ENCODE results near the gene NUDT3.
A peak's percentile ranks its signal among the peaks of the same experiment; 100 is the strongest.

Gene NUDT3

DNA sequence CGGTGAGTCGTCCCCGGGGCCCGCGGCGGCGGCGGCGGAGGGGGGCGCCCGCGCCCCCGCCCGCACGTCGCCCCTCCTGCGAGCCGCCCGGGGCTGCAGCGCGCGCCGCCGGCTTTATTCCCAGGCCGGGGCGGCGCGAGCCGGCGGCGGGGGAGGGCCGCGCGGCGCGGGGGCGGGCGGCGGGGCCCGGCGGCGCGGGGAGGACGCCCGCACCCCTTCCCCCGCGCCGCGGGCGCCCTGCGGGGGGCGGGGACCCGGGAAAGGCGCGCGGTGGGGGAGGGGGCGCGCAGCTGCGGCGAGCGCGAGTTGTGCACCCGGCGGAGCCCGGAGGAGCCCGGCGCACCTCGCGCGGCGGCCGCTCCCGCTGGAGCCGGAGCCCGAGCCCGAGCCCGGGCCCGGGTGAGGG is 155.2 kb downstream of the NUDT3 start:
- no peak for DNase-seq

DNA sequence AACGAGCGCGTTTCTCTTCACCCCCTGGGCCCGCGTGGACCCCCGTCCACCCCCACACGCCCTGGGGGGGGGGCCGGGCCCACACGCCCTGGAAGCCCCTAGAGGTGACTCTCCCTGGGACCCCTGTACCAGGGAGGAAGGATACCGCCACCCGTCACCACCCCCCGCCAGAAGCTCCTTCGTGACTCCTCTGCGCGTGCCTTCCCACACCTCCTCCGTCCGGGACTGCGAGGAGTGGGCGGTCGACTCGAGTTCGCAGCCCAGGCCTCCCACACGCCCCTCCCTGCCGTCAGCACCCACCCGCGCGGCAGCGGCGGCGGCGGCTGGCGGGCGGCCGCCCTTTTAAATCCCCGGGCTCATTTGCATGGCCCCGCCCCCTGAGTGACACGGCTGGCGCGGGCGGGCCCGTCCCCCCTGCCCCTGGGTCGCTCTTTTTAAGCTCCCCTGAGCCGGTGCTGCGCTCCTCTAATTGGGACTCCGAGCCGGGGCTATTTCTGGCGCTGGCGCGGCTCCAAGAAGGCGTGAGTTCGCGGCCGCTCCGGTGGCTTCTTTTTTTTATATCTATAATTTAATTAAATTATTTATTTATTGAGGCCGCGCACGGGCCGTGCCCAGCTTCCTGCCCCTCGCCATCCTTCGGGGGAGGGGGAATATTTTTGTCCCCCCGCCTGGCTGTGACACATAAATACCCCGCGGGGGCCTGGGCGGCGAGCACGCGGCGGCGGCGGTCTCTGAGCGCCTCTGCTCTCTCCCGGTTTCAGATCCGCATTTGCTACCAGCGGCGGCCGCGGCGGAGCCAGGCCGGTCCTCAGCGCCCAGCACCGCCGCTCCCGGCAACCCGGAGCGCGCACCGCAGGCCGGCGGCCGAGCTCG is 155.8 kb downstream of the NUDT3 start, which contains the start of gene HMGA1:
Gene HMGA1 (plus strand): TSS at position 431 of the 873 bp plus-strand sequence. CDS start 3,908 bp downstream, outside the sequence.
- peak; percentile 83 for DNase-seq

DNA sequence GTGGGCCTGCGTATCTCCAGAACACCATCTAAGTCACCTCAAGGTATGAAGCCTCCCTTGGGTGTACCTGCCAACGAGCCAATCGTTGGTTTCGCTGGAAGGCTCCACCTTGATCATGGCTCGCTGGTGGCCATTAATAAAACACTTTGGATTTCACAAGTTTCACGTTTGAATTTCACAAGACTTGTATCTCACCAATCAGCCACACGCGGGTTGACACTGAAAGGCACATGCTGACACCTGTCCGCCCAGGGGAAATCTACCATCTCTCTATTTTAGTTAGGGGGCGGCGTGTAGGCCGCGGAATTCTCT is 156.4 kb downstream of the NUDT3 start:
- DNase-seq = no peak

DNA sequence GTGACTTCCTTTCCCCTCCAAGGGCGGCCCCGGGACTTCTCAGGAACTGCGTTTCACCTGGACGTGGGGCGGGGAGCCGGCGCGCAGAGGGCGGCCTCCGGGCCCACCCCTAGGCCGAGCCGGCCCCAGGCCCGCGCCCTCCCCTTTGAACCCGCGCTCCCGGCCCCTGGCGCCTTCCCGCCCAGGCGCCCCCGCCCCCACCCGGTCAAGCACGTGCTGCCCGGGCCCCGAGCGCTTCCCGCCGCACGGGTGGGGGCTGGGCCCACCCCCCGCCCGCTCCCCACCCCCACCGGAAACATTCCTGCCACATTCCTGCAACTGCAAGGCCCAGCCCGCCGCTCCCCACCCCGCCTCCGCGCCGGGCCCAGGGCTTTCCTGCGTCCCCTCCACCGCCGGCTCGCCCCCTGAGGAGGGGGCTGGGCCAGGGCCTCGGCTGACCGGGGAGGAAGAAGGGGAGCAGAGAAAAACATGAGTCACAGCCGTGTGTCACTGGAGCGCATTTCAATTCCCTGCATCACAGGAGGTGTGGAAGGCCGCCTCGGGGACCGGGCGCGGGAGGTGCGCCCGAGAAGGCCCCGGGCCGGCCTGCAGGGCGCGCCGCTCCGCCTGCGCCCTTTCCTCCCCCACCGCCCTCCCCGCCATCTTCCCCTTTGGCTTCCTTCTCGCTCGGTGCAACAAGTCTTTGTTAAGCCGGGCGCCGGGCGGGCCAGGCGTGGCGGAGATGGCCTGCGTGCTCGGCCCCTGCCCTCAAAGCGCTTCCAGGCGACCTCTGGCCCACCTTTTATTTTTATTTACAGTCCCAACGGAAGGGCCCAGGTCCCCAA is 156.9 kb downstream of the NUDT3 start:
- peak; percentile 66 for DNase-seq

DNA sequence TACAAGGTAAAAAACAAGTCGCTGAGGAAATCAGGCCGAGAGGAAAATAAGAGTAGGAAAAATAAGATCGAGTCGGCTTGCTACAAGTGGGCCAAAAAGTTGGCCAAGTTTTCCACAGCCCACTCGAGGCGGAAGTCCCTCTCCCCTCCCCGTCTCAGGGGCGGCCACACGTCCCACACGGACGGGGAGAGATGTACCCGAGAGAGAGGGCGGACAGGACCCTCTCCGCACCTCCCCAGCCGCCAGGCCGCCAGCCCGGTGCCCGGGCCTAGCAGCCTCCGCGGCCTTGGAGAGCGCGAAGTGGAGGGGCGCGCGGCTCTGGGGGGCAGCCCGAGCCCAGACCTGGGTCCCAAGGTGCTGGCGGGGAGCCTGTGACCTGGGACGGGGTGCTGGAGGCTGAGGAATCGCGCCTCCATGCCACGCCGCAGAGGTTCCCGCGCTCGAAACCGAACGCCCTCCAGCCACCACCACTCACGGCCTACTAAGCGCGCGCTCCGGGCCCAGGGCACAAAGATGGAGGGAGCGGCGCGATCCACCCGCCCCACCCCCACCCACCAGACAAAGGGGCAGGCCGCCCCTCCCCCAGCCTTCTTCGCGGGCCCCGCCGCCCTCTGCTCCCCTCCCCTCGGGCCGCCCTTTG is 157.7 kb downstream of the NUDT3 start:
- DNase-seq = peak; percentile 36

DNA sequence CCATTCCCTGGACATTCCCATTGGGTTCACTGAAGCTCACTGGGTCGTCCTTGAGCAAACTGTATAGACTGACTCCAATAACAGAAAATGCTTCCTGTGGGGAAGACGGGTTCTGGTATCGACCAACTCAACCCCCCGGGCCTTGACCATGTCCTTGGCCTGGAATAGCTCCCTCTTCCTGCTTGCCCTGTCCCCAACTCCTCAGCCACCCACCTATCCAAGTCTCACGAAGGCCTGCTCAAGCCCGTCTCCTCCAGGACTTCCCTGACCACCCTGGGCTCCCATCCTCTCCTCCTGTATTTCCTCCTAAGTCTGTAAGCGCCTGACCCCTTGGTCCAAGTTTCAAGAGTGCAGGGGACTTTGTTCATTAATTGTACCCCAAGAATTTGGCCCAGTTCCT is 158.6 kb downstream of the NUDT3 start:
- DNase-seq = no peak

DNA sequence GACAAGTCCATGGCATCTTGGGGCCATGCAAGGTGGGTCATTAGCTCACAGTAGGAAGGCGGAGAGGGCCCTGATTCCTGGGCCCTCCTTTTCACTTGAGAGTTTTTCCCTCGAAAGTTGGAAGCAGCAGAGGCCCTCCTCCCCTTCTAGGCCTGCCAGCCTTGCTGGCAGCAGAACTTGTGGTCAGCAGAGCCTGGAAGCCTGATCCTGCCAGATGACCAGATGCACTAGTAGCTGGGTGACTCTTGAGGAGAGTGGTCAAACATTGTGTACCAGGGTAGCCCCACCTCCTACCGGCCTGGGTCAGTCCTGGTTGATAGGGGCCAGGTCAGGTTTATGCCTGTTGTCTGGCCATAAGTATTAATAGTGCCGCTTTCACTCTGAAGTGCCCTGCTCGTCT is 159.6 kb downstream of the NUDT3 start:
- no peak for DNase-seq

DNA sequence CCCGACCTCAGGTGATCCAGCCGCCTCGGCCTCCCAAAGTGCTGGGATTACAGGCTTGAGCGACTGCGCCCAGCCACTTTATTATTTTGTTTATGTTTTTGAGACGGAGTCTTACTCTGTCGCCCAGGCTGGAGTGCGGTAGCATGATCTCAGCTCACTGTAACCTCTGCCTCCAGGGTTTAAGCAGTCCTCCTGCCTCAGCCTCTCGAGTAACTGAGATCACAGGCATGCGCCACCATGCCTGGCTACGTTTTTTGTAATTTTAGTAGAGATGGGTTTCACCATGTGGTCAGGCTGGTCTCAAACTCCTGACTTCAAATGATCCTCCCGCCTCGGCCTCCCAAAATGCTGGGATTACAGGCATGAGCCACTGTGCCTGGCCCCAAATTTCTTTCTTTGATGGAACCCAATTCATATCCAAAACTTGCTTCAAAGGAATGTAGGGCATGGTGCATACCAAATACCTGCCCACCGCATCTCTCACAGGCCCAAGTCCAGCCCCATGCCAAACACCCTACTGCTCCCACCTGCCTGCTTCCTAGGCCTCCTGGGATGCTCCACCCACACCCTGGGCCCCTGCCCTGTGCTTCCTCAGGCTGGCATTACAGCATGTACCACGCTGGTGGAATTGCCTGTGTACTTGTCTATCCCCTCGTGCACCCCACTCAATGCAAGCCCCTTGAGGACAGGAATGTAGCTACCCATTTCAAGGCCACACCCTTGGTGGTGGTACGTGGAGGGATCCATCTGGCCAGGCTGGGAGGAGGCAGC is 160.7 kb downstream of the NUDT3 start:
- DNase-seq = no peak

DNA sequence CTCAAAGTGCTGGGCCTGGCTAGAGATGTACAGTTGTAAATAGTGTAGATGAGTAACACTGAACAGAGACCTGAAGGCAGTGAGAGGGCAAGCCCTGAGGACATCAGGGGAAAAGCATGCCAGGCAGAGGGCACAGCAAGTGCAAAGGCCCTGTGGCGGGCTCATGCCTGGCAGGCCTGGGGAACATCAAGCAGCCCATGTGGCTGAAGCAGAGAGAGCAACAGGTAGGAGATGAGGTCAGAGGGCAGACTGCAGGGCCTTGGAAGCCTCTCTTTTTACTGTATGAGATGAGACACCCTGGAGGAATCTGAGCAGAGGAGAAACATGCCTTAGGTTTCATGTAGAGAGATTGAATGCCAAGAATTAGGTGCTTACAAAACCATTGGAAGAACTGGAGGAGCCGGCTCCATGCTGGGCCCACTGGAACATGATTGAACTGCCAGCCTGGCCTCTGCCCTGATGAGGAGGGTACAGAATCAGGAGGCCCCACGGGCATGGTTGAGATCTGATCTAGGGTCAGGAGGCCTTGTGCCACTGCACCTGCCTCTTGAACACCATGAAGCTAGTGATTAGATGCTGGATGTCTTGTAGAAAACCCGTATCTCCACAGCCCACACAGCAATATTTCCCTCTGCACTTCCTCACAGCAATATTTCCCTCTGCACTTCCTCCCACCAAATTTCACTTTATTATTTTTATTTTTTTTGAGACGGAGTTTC is 161.7 kb downstream of the NUDT3 start:
- no peak for DNase-seq

DNA sequence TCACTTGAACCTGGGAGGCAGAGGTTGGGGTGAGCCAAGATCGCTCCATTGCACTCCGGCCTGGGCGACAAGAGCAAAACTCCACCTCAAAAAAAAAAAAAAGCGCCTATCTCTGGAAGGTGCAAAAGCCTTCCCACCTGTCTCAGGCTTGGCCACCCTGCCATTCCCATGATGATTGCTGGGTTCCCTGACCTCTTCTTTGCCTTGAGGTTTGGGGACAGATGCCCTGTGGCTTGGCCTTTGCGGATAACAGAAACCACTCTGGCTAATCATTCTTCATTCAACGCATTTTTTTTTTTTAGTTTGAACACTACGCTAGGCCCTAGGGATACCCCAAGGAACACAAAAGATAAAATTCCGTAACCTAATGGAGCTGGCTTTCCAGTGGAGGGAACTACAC is 162.6 kb downstream of the NUDT3 start:
- DNase-seq = no peak
